Daoy (cell line): ENCODE results near the gene MXI1. TPM values are rescaled to one million over a fixed set of nuclear protein-coding genes. Genes with fewer than 3 reads are reported as not detected.

ENCODE experiments used
- DNase-seq: peaks from one replicate; pipeline ENCODE4 v3.0.0-alpha.2; 2015; ENCODE audit warnings: low read depth
- total RNA-seq: library from RNA; depleted of rRNA; stranded (reverse); fragments of >200 nt; shearing (Covaris generic); gene quantifications from 2 replicates; pipeline ENCODE4 v1.2.3, GENCODE V29; 2014; rRNA removed

MXI1 gene
- total RNA-seq: 4.3 and 6.5 TPM in 2 replicates

- DNase-seq: peak; percentile 68
Observed at GRCh38 chr10:110207011-110207804, at the start of gene MXI1. MXI1 (plus strand) TSS chr10:110207605; CDS start chr10:110207809, 204 bp downstream.

- DNase-seq: no peak
Observed at GRCh38 chr10:110158051-110159005, 49.1 kb upstream of the MXI1 start.

GRCh38 chr10:110160081-110160480 lies 47.3 kb upstream of the MXI1 start:
- DNase-seq: no peak

GRCh38 chr10:110160522-110160921 lies 46.9 kb upstream of the MXI1 start:
- DNase-seq: no peak

- DNase-seq: no peak
Observed at GRCh38 chr10:110162741-110163145, 44.7 kb upstream of the MXI1 start.

GRCh38 chr10:110163192-110163773 lies 44.1 kb upstream of the MXI1 start:
- no peak for DNase-seq

- no peak for DNase-seq
Observed at GRCh38 chr10:110163841-110164240, 43.6 kb upstream of the MXI1 start.

GRCh38 chr10:110165239-110165638 lies 42.2 kb upstream of the MXI1 start:
- no peak for DNase-seq

- no peak for DNase-seq
Observed at GRCh38 chr10:110167149-110167548, 40.3 kb upstream of the MXI1 start.

GRCh38 chr10:110168601-110169481 lies 38.6 kb upstream of the MXI1 start:
- DNase-seq: no peak

GRCh38 chr10:110169586-110169985 lies 37.8 kb upstream of the MXI1 start:
- DNase-seq: no peak

- no peak for DNase-seq
Observed at GRCh38 chr10:110170142-110170971, 37.0 kb upstream of the MXI1 start.

- DNase-seq: peak; percentile 23
Observed at GRCh38 chr10:110171032-110171431, 36.4 kb upstream of the MXI1 start.

GRCh38 chr10:110172155-110172554 lies 35.2 kb upstream of the MXI1 start:
- DNase-seq: no peak

- DNase-seq: no peak
Observed at GRCh38 chr10:110174201-110174600, 33.2 kb upstream of the MXI1 start.

- DNase-seq: no peak
Observed at GRCh38 chr10:110174816-110175215, 32.6 kb upstream of the MXI1 start.

GRCh38 chr10:110175406-110175805 lies 32.0 kb upstream of the MXI1 start:
- DNase-seq: no peak

- DNase-seq: no peak
Observed at GRCh38 chr10:110176141-110177030, 31.0 kb upstream of the MXI1 start.

GRCh38 chr10:110179220-110179619 lies 28.2 kb upstream of the MXI1 start:
- no peak for DNase-seq
